ENCODE measurements around the gene SOCS1.
"Not testable (repeated sequence)": the region's sequence is repeated elsewhere in the genome, so short reads cannot be mapped to it uniquely, and the experiment has no call there.

The SOCS1 gene

GRCh38 chr16:11229432-11229831, 26.6 kb downstream of the SOCS1 start:
- H3K18ac ChIP-seq (ENCODE audit: low read length): no peak overlapping the region
- H2BK5ac ChIP-seq (ENCODE audit: low read length): no peak overlapping the region
- H2AK5ac ChIP-seq (ENCODE audit: low read length): no peak overlapping the region
- H3K4me2 ChIP-seq (ENCODE audit: low read length): no peak overlapping the region
- H3K23ac ChIP-seq (ENCODE audit: low read length): no peak overlapping the region
- WGBS (ENCODE audit: extremely low coverage, insufficient coverage, low lambda C conversion rate): no CpG with 5 or more reads among the region's 5 CpGs
- no peak overlapping the region for H3K4ac ChIP-seq (ENCODE audit: low read depth, low read length)
- no peak overlapping the region for H2BK15ac ChIP-seq (replicated peaks; ENCODE audit: low read depth)
- no peaks in the 10 kb centered on the region for H3K79me2 ChIP-seq (ENCODE audit: control insufficient read depth, insufficient read depth, low read length)
- no peak overlapping the region for H3K9ac ChIP-seq (ENCODE audit: low read length)
- no peak overlapping the region for H4K8ac ChIP-seq (ENCODE audit: low read depth, low read length)
- H4K5ac ChIP-seq (ENCODE audit: low read length): no peak overlapping the region
- H3K36me3 ChIP-seq (ENCODE audit: control insufficient read depth, insufficient read depth, low read length): no peaks in the 10 kb centered on the region
- no peak for DNase-seq
- H3K27ac ChIP-seq (ENCODE audit: low read depth, low read length): no peak overlapping the region
- H2BK120ac ChIP-seq (ENCODE audit: low read depth, low read length): no peak overlapping the region
- no peak overlapping the region for H3K56ac ChIP-seq (ENCODE audit: low read length)
- H3K79me1 ChIP-seq (ENCODE audit: low read length): no peaks in the 10 kb centered on the region
- H3K4me1 ChIP-seq (ENCODE audit: control insufficient read depth, low read depth, low read length): no peaks in the 10 kb centered on the region
- no peak overlapping the region for H3K4me3 ChIP-seq (ENCODE audit: low read length)
- H3K27me3 ChIP-seq (ENCODE audit: insufficient read depth, low read length, poor library complexity): no peaks in the 10 kb centered on the region

GRCh38 chr16:11225677-11226549, 30.1 kb downstream of the SOCS1 start:
- H3K18ac ChIP-seq (ENCODE audit: low read length): no peak overlapping the region
- no peak overlapping the region for H3K27ac ChIP-seq (ENCODE audit: low read depth, low read length)
- H3K4me1 ChIP-seq (ENCODE audit: control insufficient read depth, low read depth, low read length): no peaks in the 10 kb centered on the region
- H3K27me3 ChIP-seq (ENCODE audit: insufficient read depth, low read length, poor library complexity): no peaks in the 10 kb centered on the region
- H3K4ac ChIP-seq (ENCODE audit: low read depth, low read length): no peak overlapping the region
- H2BK120ac ChIP-seq (ENCODE audit: low read depth, low read length): no peak overlapping the region
- H3K4me3 ChIP-seq (ENCODE audit: low read length): no peak overlapping the region
- H2BK15ac ChIP-seq (replicated peaks; ENCODE audit: low read depth): no peak overlapping the region
- no peaks in the 10 kb centered on the region for H3K79me2 ChIP-seq (ENCODE audit: control insufficient read depth, insufficient read depth, low read length)
- no peak overlapping the region for H4K5ac ChIP-seq (ENCODE audit: low read length)
- DNase-seq: no peak
- no peak overlapping the region for H2BK5ac ChIP-seq (ENCODE audit: low read length)
- H2AK5ac ChIP-seq (ENCODE audit: low read length): no peak overlapping the region
- no CpG with 5 or more reads among the region's 18 CpGs for WGBS (ENCODE audit: extremely low coverage, insufficient coverage, low lambda C conversion rate)
- no peaks in the 10 kb centered on the region for H3K36me3 ChIP-seq (ENCODE audit: control insufficient read depth, insufficient read depth, low read length)
- H3K4me2 ChIP-seq (ENCODE audit: low read length): no peak overlapping the region
- H3K56ac ChIP-seq (ENCODE audit: low read length): no peak overlapping the region
- no peak overlapping the region for H3K9ac ChIP-seq (ENCODE audit: low read length)
- no peaks in the 10 kb centered on the region for H3K79me1 ChIP-seq (ENCODE audit: low read length)
- H3K23ac ChIP-seq (ENCODE audit: low read length): no peak overlapping the region
- no peak overlapping the region for H4K8ac ChIP-seq (ENCODE audit: low read depth, low read length)

GRCh38 chr16:11224894-11225676, 30.9 kb downstream of the SOCS1 start:
- Histone ChIP-seq H3K23ac (ENCODE audit: low read length) (no peak overlapping the region), H3K56ac (ENCODE audit: low read length) (no peak overlapping the region), H3K79me2 (ENCODE audit: control insufficient read depth, insufficient read depth, low read length) (no peaks in the 10 kb centered on the region), H2BK5ac (ENCODE audit: low read length) (no peak overlapping the region), H3K4ac (ENCODE audit: low read depth, low read length) (no peak overlapping the region), H3K27me3 (ENCODE audit: insufficient read depth, low read length, poor library complexity) (no peaks in the 10 kb centered on the region), H2BK15ac (replicated peaks; ENCODE audit: low read depth) (no peak overlapping the region), H3K4me3 (ENCODE audit: low read length) (no peak overlapping the region), H3K9ac (ENCODE audit: low read length) (no peak overlapping the region), H3K4me1 (ENCODE audit: control insufficient read depth, low read depth, low read length) (no peaks in the 10 kb centered on the region), H3K79me1 (ENCODE audit: low read length) (no peaks in the 10 kb centered on the region), H3K4me2 (ENCODE audit: low read length) (no peak overlapping the region), H2BK120ac (ENCODE audit: low read depth, low read length) (no peak overlapping the region), H4K5ac (ENCODE audit: low read length) (no peak overlapping the region), H3K18ac (ENCODE audit: low read length) (no peak overlapping the region), H4K8ac (ENCODE audit: low read depth, low read length) (no peak overlapping the region), H3K27ac (ENCODE audit: low read depth, low read length) (no peak overlapping the region), H2AK5ac (ENCODE audit: low read length) (no peak overlapping the region), H3K36me3 (ENCODE audit: control insufficient read depth, insufficient read depth, low read length) (no peaks in the 10 kb centered on the region)
- DNase-seq: no peak
- no CpG with 5 or more reads among the region's 21 CpGs for WGBS (ENCODE audit: extremely low coverage, insufficient coverage, low lambda C conversion rate)

- no peak overlapping the region for H4K5ac ChIP-seq (ENCODE audit: low read length)
- H2AK5ac ChIP-seq (ENCODE audit: low read length): no peak overlapping the region
- no peak overlapping the region for H3K18ac ChIP-seq (ENCODE audit: low read length)
- no peaks in the 10 kb centered on the region for H3K27me3 ChIP-seq (ENCODE audit: insufficient read depth, low read length, poor library complexity)
- no peak overlapping the region for H4K8ac ChIP-seq (ENCODE audit: low read depth, low read length)
- H3K9ac ChIP-seq (ENCODE audit: low read length): peak overlapping the region; percentile 49
- H3K4me3 ChIP-seq (ENCODE audit: low read length): no peak overlapping the region
- H3K23ac ChIP-seq (ENCODE audit: low read length): no peak overlapping the region
- H3K79me1 ChIP-seq (ENCODE audit: low read length): no peaks in the 10 kb centered on the region
- WGBS (ENCODE audit: extremely low coverage, insufficient coverage, low lambda C conversion rate): no CpG with 5 or more reads among the region's 24 CpGs
- H3K79me2 ChIP-seq (ENCODE audit: control insufficient read depth, insufficient read depth, low read length): no peaks in the 10 kb centered on the region
- H3K56ac ChIP-seq (ENCODE audit: low read length): peak overlapping the region; percentile 56
- no peaks in the 10 kb centered on the region for H3K4me1 ChIP-seq (ENCODE audit: control insufficient read depth, low read depth, low read length)
- no peak overlapping the region for H3K27ac ChIP-seq (ENCODE audit: low read depth, low read length)
- no peak overlapping the region for H2BK120ac ChIP-seq (ENCODE audit: low read depth, low read length)
- peaks cover under 1% of the 10 kb centered on the region for H3K36me3 ChIP-seq (ENCODE audit: control insufficient read depth, insufficient read depth, low read length)
- no peak overlapping the region for H3K4me2 ChIP-seq (ENCODE audit: low read length)
- no peak overlapping the region for H2BK15ac ChIP-seq (replicated peaks; ENCODE audit: low read depth)
- H3K4ac ChIP-seq (ENCODE audit: low read depth, low read length): no peak overlapping the region
- no peak overlapping the region for H2BK5ac ChIP-seq (ENCODE audit: low read length)
- peak; percentile 90 for DNase-seq
These were observed 31.7 kb downstream of the SOCS1 start for GRCh38 chr16:11224096-11224893.

GRCh38 chr16:11220507-11220906, 35.5 kb downstream of the SOCS1 start:
- not testable (repeated sequence) for H2BK120ac ChIP-seq (ENCODE audit: low read depth, low read length)

More at GRCh38 chr16:11220507-11220906, 35.5 kb downstream of the SOCS1 start:
- not testable (repeated sequence) for H3K4me1 ChIP-seq (ENCODE audit: control insufficient read depth, low read depth, low read length); H3K36me3 ChIP-seq (ENCODE audit: control insufficient read depth, insufficient read depth, low read length); H3K4me2 ChIP-seq (ENCODE audit: low read length); H2BK15ac ChIP-seq (replicated peaks; ENCODE audit: low read depth); H3K9ac ChIP-seq (ENCODE audit: low read length); H3K27me3 ChIP-seq (ENCODE audit: insufficient read depth, low read length, poor library complexity); H2AK5ac ChIP-seq (ENCODE audit: low read length); DNase-seq; H3K27ac ChIP-seq (ENCODE audit: low read depth, low read length); H4K5ac ChIP-seq (ENCODE audit: low read length); H3K79me1 ChIP-seq (ENCODE audit: low read length); H4K8ac ChIP-seq (ENCODE audit: low read depth, low read length); H3K79me2 ChIP-seq (ENCODE audit: control insufficient read depth, insufficient read depth, low read length); H3K18ac ChIP-seq (ENCODE audit: low read length); H3K4me3 ChIP-seq (ENCODE audit: low read length); H2BK5ac ChIP-seq (ENCODE audit: low read length); H3K4ac ChIP-seq (ENCODE audit: low read depth, low read length); H3K56ac ChIP-seq (ENCODE audit: low read length); H3K23ac ChIP-seq (ENCODE audit: low read length)
- WGBS (ENCODE audit: extremely low coverage, insufficient coverage, low lambda C conversion rate): no CpG with 5 or more reads among the region's 2 CpGs
